ENCODE data around the gene SKAP2.

- no peak for TF ChIP-seq CTCF (IDR thresholded peaks at IDR 0.05)
- TF ChIP-seq POLR2A (IDR thresholded peaks at IDR 0.05): no peak
Observed at GRCh38 chr7:26841003-26841739, 23.2 kb downstream of the SKAP2 start.
